GM12878 (cell line): Measurements from ENCODE around the gene FZD10. TPM values are rescaled to one million over a fixed set of nuclear protein-coding genes. Genes with fewer than 3 reads are reported as not detected.

Experiments
- ATAC-seq: fragments of 200-7000 bp; cut with Tn5 transposase; 3 replicates; pipeline ENCODE4 v1.9.1; 2020; ENCODE audit warnings: mild to moderate bottlenecking, moderate library complexity
- BruUV-seq: library from RNA; stranded (reverse); fragments of 400-500 nt; replicated peaks from 2 replicates; lab custom pipeline; 2021; lab: Mats Ljungman, UMichigan
- CTCF ChIA-PET: fragments of 300-600 bp; sonication (Branson Sonifier 250); formaldehyde crosslinking; extraction: SDS; loops from one replicate; lab custom pipeline; 2021; ENCODE audit warnings: inconsistent platforms; lab: Yijun Ruan, JAX
- POLR2A ChIA-PET: fragments of 350-600 bp; formaldehyde crosslinking; extraction: SDS; loops from one replicate; lab custom pipeline; 2021; ENCODE audit warnings: inconsistent platforms; lab: Charles Lee
- RAD21 ChIA-PET: fragments of 300-600 bp; sonication (Branson Sonifier 250); formaldehyde crosslinking; loops from one replicate; lab custom pipeline; 2023; ENCODE audit warnings: antibody characterized with exemption; ENCODE audit not compliant: unreplicated experiment; lab: Charles Lee
- SMC1A ChIA-PET: fragments of 300-600 bp; sonication (Branson Sonifier 250); formaldehyde crosslinking; loops from one replicate; lab custom pipeline; 2023; ENCODE audit not compliant: unreplicated experiment, uncharacterized antibody; lab: Charles Lee
- DNase-seq: peaks from one replicate; pipeline ENCODE4 v3.0.0-alpha.2; 2011; ENCODE audit warnings: low read depth, low spot score
- FAIRE-seq: peaks from 3 replicates; lab custom pipeline; 2011; peaks lifted over from hg19 to GRCh38; lab: Jason Lieb, UNC
- H2AFZ ChIP-seq: 2 replicates; pipeline ENCODE4 v1.6.0; 2011; ENCODE audit warnings: low read depth, low read length, control low read depth; ENCODE audit not compliant: control insufficient read depth
- H3K27ac ChIP-seq: 2 replicates; pipeline ENCODE4 v1.5.1; 2011; ENCODE audit warnings: control low read depth; ENCODE audit not compliant: control insufficient read depth, insufficient read depth
- H3K27me3 ChIP-seq, 2 experiments: replicated peaks in 1 of 2; 2 replicates each; pipeline versions ENCODE4 v1.6.0 to v1.6.1; 2011; ENCODE audit warnings: low read length in 1 of 2; ENCODE audit not compliant: control insufficient read depth in 2 of 2, insufficient read depth in 2 of 2
- H3K36me3 ChIP-seq, 2 experiments: 2 replicates each; pipeline ENCODE4 v1.5.1; 2011; ENCODE audit warnings: low read length in 1 of 2; ENCODE audit not compliant: control insufficient read depth in 2 of 2, insufficient read depth in 2 of 2
- H3K4me1 ChIP-seq: 2 replicates; pipeline ENCODE4 v1.6.1; 2011; ENCODE audit warnings: mild to moderate bottlenecking, low read length, moderate library complexity, mixed read lengths; ENCODE audit not compliant: control insufficient read depth, insufficient read depth
- H3K4me2 ChIP-seq: 2 replicates; pipeline ENCODE4 v1.6.0; 2011; ENCODE audit warnings: control low read depth; ENCODE audit not compliant: control insufficient read depth, insufficient read depth
- H3K4me3 ChIP-seq: fragments of 200-600 bp; sonication (generic); 2 replicates; pipeline ENCODE4 v1.5.1; 2016
- H3K79me2 ChIP-seq: 2 replicates; pipeline ENCODE4 v1.6.0; 2011; ENCODE audit warnings: low read length; ENCODE audit not compliant: control insufficient read depth, insufficient read depth
- H3K9ac ChIP-seq: 2 replicates; pipeline ENCODE4 v1.8.0; 2011; ENCODE audit warnings: low read length, control low read depth, mixed read lengths; ENCODE audit not compliant: control insufficient read depth, insufficient read depth
- H3K9me3 ChIP-seq: replicated peaks from 3 replicates; pipeline ENCODE4 v1.5.1; 2011; ENCODE audit warnings: mild to moderate bottlenecking, low read length; ENCODE audit not compliant: control insufficient read depth, insufficient read depth
- H4K20me1 ChIP-seq: 2 replicates; pipeline ENCODE4 v1.6.0; 2011; ENCODE audit not compliant: control insufficient read depth, insufficient read depth
- ESRRA ChIP-seq: IDR thresholded peaks from 2 replicates; pipeline ENCODE4 v1.6.1; 2012; ENCODE audit warnings: mild to moderate bottlenecking, low read length, improper control_type of control experiment
- IKZF2 ChIP-seq, 2 experiments: fragments of 450-650 bp; IDR thresholded peaks; 2 replicates each; pipeline ENCODE4 v1.6.1; 2017; ENCODE audit warnings: mild to moderate bottlenecking in 2 of 2, moderate library complexity in 2 of 2
- NFIC ChIP-seq: IDR thresholded peaks from 2 replicates; pipeline ENCODE4 v1.6.1; 2012; ENCODE audit warnings: low read depth, mild to moderate bottlenecking, inconsistent platforms, low read length, moderate library complexity
- NR2F1 ChIP-seq: fragments of 450-650 bp; conservative IDR thresholded peaks from 2 replicates; pipeline ENCODE4 v1.6.1; 2017; ENCODE audit warnings: mild to moderate bottlenecking
- PRDM15 ChIP-seq: fragments of 450-650 bp; formaldehyde crosslinking; IDR thresholded peaks from 2 replicates; pipeline ENCODE4 v1.4.0; 2020; ENCODE audit warnings: mild to moderate bottlenecking, moderate library complexity
- RAD51 ChIP-seq: fragments of 450-650 bp; IDR thresholded peaks from 2 replicates; pipeline ENCODE4 v1.6.1; 2016; ENCODE audit warnings: moderate library complexity, mild to moderate bottlenecking, inconsistent platforms
- RBBP5 ChIP-seq: fragments of 200-600 bp; sonication (generic); conservative IDR thresholded peaks from 2 replicates; pipeline ENCODE4 v1.6.1; 2016
- RELB ChIP-seq: fragments of 450-650 bp; IDR thresholded peaks from 2 replicates; pipeline ENCODE4 v1.6.1; 2017; ENCODE audit warnings: low read depth, mild to moderate bottlenecking, moderate library complexity
- SUPT20H ChIP-seq: IDR thresholded peaks from 2 replicates; pipeline ENCODE4 v1.6.1; 2011; ENCODE audit warnings: low read depth, mild to moderate bottlenecking, low read length, moderate library complexity, borderline replicate concordance; ENCODE audit not compliant: control insufficient read depth
- TARDBP ChIP-seq: IDR thresholded peaks from 2 replicates; pipeline ENCODE4 v1.6.1; 2016; ENCODE audit warnings: borderline replicate concordance
- ZNF592 ChIP-seq: fragments of 450-650 bp; IDR thresholded peaks from 2 replicates; pipeline ENCODE4 v1.6.1; 2017; ENCODE audit warnings: mild to moderate bottlenecking, moderate library complexity
- WGBS: methylation state at CpG from one replicate; pipeline ENCODE4 v1.1.6; 2016; ENCODE audit warnings: low lambda C conversion rate; ENCODE audit not compliant: insufficient replicate concordance, insufficient coverage; ENCODE audit errors: missing lambda C conversion rate; 5-methylcytosine and 5-hydroxymethylcytosine counted together
- in situ Hi-C: fragments of 300-500 bp; cut with MboI; formaldehyde crosslinking; loops from 9 replicates; pipeline ENCODE4 v1.14.3; 2018; ENCODE audit warnings: mixed read lengths
- intact Hi-C: fragments of 100-400 bp; cut with micrococcal nuclease; formaldehyde crosslinking; loops from one replicate; pipeline ENCODE4 v1.14.2; 2022; ENCODE audit not compliant: unreplicated experiment
- polyA plus RNA-seq, 11 experiments: library from polyadenylated mRNA; depleted of rRNA in 4 of 11; unstranded in 6 of 11; stranded (reverse) in 5 of 11; fragments of >200 nt; fragmentation: Nextera tagmentation in 4 of 11; fragmentation: Illumina TruSeq in 1 of 11; extraction: Ambion mirVana in 4 of 11; extraction: Trizol in 1 of 11; gene quantifications; 1 replicate in 1 of 11; 2 replicates in 10 of 11; pipeline versions ENCODE4 v1.2.1 to v1.2.3, GENCODE V29; 2011 to 2016; ENCODE audit warnings: inconsistent platforms in 2 of 11, missing spikeins in 2 of 11, low read depth in 1 of 11
- total RNA-seq, 4 experiments: library from RNA; depleted of rRNA in 3 of 4; stranded (reverse); fragments of >200 nt in 3 of 4; fragmentation: Illumina TruSeq in 1 of 4; extraction: Trizol in 1 of 4; gene quantifications; 2 replicates each; pipeline versions ENCODE4 v1.2.1 to v1.2.3, GENCODE V29; 2013 to 2021
- TF ChIP-seq, protein P1 (sequence below): fragments of 450-650 bp; IDR thresholded peaks from 2 replicates; pipeline ENCODE4 v1.6.1; 2018; ENCODE audit warnings: mild to moderate bottlenecking, low read depth, moderate library complexity; ENCODE audit not compliant: partially characterized antibody

FZD10 gene
- total and polyA plus RNA-seq, 10 of the 15 experiments (the other 5 are each of a cell fraction or from before 2014, with no cell fraction given): not detected

GRCh38 chr12:130119241-130119861, 42.9 kb upstream of the FZD10 start:
- Histone ChIP-seq H3K27me3 (no peaks in the 10 kb centered on the region), H3K36me3 (no peaks in the 10 kb centered on the region), H3K4me2 (no peak overlapping the region), H3K9me3 (no peaks in the 10 kb centered on the region; the same call in 2 of the 3 replicates), H4K20me1 (no peaks in the 10 kb centered on the region), H3K9ac (no peak overlapping the region), H3K27ac (no peak overlapping the region), H2AFZ (no peak overlapping the region), H3K4me1 (no peaks in the 10 kb centered on the region), H3K4me3 (no peak overlapping the region), H3K79me2 (no peaks in the 10 kb centered on the region)
- no peak for DNase-seq
- ChIA-PET SMC1A (no interaction called here), CTCF (no interaction called here), RAD21 (no interaction called here), POLR2A (no interaction called here)
- no peak for FAIRE-seq
- no peak for ATAC-seq
- in situ Hi-C loops: no loop called here
- intact Hi-C loops: no loop called here
- WGBS: 58% methylated on average over 21 of the region's 27 CpGs
- BruUV-seq: no TSS peak
- TF ChIP-seq NR2F1: no peak
- no peak for TF ChIP-seq ZNF592
- no peak for TF ChIP-seq IKZF2 (IDR thresholded peaks at IDR 0.05)
- TF ChIP-seq SUPT20H: no peak
- no peak for TF ChIP-seq RBBP5
- TF ChIP-seq PRDM15 (CRISPR knock-in tag): no peak
- TF ChIP-seq, protein P1, sequence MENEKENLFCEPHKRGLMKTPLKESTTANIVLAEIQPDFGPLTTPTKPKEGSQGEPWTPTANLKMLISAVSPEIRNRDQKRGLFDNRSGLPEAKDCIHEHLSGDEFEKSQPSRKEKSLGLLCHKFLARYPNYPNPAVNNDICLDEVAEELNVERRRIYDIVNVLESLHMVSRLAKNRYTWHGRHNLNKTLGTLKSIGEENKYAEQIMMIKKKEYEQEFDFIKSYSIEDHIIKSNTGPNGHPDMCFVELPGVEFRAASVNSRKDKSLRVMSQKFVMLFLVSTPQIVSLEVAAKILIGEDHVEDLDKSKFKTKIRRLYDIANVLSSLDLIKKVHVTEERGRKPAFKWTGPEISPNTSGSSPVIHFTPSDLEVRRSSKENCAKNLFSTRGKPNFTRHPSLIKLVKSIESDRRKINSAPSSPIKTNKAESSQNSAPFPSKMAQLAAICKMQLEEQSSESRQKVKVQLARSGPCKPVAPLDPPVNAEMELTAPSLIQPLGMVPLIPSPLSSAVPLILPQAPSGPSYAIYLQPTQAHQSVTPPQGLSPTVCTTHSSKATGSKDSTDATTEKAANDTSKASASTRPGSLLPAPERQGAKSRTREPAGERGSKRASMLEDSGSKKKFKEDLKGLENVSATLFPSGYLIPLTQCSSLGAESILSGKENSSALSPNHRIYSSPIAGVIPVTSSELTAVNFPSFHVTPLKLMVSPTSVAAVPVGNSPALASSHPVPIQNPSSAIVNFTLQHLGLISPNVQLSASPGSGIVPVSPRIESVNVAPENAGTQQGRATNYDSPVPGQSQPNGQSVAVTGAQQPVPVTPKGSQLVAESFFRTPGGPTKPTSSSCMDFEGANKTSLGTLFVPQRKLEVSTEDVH: no peak
- no peak for TF ChIP-seq TARDBP
- no peak for TF ChIP-seq RAD51
- no peak for TF ChIP-seq NFIC
- TF ChIP-seq ESRRA: no peak
- no peak for TF ChIP-seq RELB
